ENCODE measurements around the gene TAOK2. TPM values are rescaled to one million over a fixed set of nuclear protein-coding genes. Genes with fewer than 3 reads are reported as not detected.

The TAOK2 gene
- total and polyA plus RNA-seq, 2 of the 13 experiments (the other 11 are each of a cell fraction or from before 2014, with no cell fraction given), result 17.4 to 43.2 TPM

- Histone ChIP-seq H2AFZ (ENCODE audit: low read length) (no peak overlapping the region), H4K20me1 (ENCODE audit: insufficient read depth, low read length) (no peaks in the 10 kb centered on the region), H3K36me3 (replicated peaks in 1 of 2; ENCODE audit: control insufficient read depth in 1 of 2, insufficient read depth in 2 of 2, low read length in 2 of 2) (peaks cover 0 to 3% of the 10 kb centered on the region in 2 experiments; a peak in 1 of 5 replicates), H3K4me3 (replicated peaks in 1 of 3; ENCODE audit: insufficient read depth in 1 of 3, low read depth in 2 of 3, low read length in 3 of 3) (no peak overlapping the region), H3K9ac (ENCODE audit: insufficient read depth, low read depth, low read length) (no peak overlapping the region), H3K27ac (ENCODE audit: extremely low read length, insufficient read depth, low read length) (no peak overlapping the region), H3K9me3 (ENCODE audit: low read length) (no peaks in the 10 kb centered on the region), H3K4me1 (ENCODE audit: insufficient read depth, low read length) (peaks cover 10% of the 10 kb centered on the region), H3K79me2 (ENCODE audit: insufficient read depth, low read length) (no peaks in the 10 kb centered on the region), H3K4me2 (ENCODE audit: low read depth, low read length) (no peak overlapping the region), H3K27me3 (ENCODE audit: control insufficient read depth in 1 of 2, insufficient read depth in 2 of 2, low read length in 2 of 2) (peaks cover under 1 to 8% of the 10 kb centered on the region in 2 experiments; a peak in 4 of 5 replicates)
- FAIRE-seq (no peak), ATAC-seq (no peak), DNase-seq (ENCODE audit: low spot score) (no peak)
- intact Hi-C loops (cut with micrococcal nuclease; ENCODE audit: unreplicated experiment), result no loop called here
- BruUV-seq (replicated peaks), result no TSS peak
- WGBS (ENCODE audit: low lambda C conversion rate), result 85% methylated on average over 11 of the region's 11 CpGs
- TF ChIP-seq CBX2 (IDR thresholded peaks at IDR 0.05; ENCODE audit: low read depth, low read length) (no peak), CBX2 (CRISPR knock-in tag; IDR thresholded peaks at IDR 0.05; ENCODE audit: low read depth) (no peak), KDM6A (CRISPR knock-in tag; IDR thresholded peaks at IDR 0.05; ENCODE audit: low read depth) (no peak), AGO2 (optimal IDR thresholded peaks at IDR 0.05; ENCODE audit: low read depth, low read length) (peak; percentile 51), PTBP1 (IDR thresholded peaks at IDR 0.05; ENCODE audit: low read depth, low read length, poor library complexity, severe bottlenecking) (peak; percentile 10), ZNF775 (CRISPR knock-in tag; IDR thresholded peaks at IDR 0.05; ENCODE audit: borderline replicate concordance) (no peak), RBFOX2 (IDR thresholded peaks at IDR 0.05; ENCODE audit: low read depth, low read length) (0 out of 2 replicates have a peak, but pooled peaks have one; percentile 35)
- ChIA-PET CTCF (ENCODE audit: low intra/inter-chr PET ratio, low total read pairs) (interaction anchor here (1.1 kb wide), 1 partner anchor 142 kb away, joined by 3 read pairs; no protein-coding TSS in a partner anchor), POLR2A (interaction anchor here (1.2 to 2.1 kb wide), 2 partner anchors 31 to 79 kb away, joined by 3 to 8 read pairs; partner anchors contain the start of gene TAOK2)
- in situ Hi-C loops (cut with HindIII; ENCODE audit: extremely low pct_ligation_motif_present, low pct_unique_long_range_greater_than_20kb), result loop anchor here (10.0 kb wide), 1 partner anchor 140 kb away; the partner anchor contains the start of gene CDIPT
Observed at GRCh38 chr16:30004811-30005242, 31.2 kb downstream of the TAOK2 start.

Measured in HepG2 (cell line).